ENCODE data around the gene MCF2.

DNA sequence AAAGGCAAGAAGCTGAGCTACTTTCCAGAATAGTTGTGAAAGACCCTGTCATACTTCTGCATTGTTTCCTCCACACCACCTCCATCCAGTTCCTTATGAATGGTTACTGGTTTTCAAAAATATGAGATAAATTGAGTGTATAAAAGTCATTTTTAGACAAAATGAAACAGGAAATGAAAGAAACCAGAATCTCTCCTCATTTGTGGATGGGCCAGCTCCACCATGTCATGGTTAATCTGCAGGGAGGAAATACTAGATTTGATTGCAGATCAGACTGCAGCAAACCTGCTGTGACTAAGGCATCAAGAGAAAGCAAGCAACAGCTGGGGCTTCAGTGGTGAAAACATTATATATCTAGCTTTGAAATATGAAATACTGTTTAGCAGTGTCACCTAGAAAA, 153.6 kb downstream of the MCF2 start:
- TF ChIP-seq ZNF274 (IDR thresholded peaks at IDR 0.05; ENCODE audit: borderline replicate concordance, extremely low read depth, low read length): no peak
- no peak for TF ChIP-seq NANOG (IDR thresholded peaks at IDR 0.05; ENCODE audit: insufficient read depth, low read depth, low read length, poor library complexity, severe bottlenecking)
- TF ChIP-seq, protein P1, sequence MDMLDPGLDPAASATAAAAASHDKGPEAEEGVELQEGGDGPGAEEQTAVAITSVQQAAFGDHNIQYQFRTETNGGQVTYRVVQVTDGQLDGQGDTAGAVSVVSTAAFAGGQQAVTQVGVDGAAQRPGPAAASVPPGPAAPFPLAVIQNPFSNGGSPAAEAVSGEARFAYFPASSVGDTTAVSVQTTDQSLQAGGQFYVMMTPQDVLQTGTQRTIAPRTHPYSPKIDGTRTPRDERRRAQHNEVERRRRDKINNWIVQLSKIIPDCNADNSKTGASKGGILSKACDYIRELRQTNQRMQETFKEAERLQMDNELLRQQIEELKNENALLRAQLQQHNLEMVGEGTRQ (IDR thresholded peaks at IDR 0.05; ENCODE audit: low read length): no peak
- no peak for TF ChIP-seq HDAC6 (IDR thresholded peaks at IDR 0.05; ENCODE audit: low read depth, low read length)
- no peak for TF ChIP-seq EP300 (IDR thresholded peaks at IDR 0.05; ENCODE audit: borderline replicate concordance in 1 of 2, low read depth in 2 of 2, low read length in 2 of 2)
- no peak for TF ChIP-seq TAF1 (IDR thresholded peaks at IDR 0.05; ENCODE audit: low read depth, low read length)
- no peak for TF ChIP-seq POLR2AphosphoS5 (IDR thresholded peaks at IDR 0.05; ENCODE audit: low read depth, low read length)
- TF ChIP-seq JUN (IDR thresholded peaks at IDR 0.05; ENCODE audit: low read depth, low read length): no peak
- TF ChIP-seq NRF1 (IDR thresholded peaks at IDR 0.05; ENCODE audit: low read depth, low read length): no peak
